HG03039 (cell line): ENCODE results near the gene CHRD.

Experiments
- ATAC-seq: cut with Tn5 transposase; IDR thresholded peaks from one replicate; pipeline ENCODE4 v1.9.1; 2021; ENCODE audit warnings: mild to moderate bottlenecking, moderate library complexity; ENCODE audit not compliant: unreplicated experiment

Gene CHRD

GRCh38 chr3:184360929-184361531, 18.8 kb upstream of the CHRD start:
- ATAC-seq: peak; percentile 0

GRCh38 chr3:184361532-184361931, 18.3 kb upstream of the CHRD start, which contains the start of the genes CLCN2 and POLR2H:
TSS of gene CLCN2 (minus strand) at chr3:184361605. CDS start at chr3:184361479, 126 bp downstream.
TSS of gene POLR2H (plus strand) at chr3:184361710. CDS start at chr3:184363493, 1,783 bp downstream.
- ATAC-seq: peak; percentile 33

DNA sequence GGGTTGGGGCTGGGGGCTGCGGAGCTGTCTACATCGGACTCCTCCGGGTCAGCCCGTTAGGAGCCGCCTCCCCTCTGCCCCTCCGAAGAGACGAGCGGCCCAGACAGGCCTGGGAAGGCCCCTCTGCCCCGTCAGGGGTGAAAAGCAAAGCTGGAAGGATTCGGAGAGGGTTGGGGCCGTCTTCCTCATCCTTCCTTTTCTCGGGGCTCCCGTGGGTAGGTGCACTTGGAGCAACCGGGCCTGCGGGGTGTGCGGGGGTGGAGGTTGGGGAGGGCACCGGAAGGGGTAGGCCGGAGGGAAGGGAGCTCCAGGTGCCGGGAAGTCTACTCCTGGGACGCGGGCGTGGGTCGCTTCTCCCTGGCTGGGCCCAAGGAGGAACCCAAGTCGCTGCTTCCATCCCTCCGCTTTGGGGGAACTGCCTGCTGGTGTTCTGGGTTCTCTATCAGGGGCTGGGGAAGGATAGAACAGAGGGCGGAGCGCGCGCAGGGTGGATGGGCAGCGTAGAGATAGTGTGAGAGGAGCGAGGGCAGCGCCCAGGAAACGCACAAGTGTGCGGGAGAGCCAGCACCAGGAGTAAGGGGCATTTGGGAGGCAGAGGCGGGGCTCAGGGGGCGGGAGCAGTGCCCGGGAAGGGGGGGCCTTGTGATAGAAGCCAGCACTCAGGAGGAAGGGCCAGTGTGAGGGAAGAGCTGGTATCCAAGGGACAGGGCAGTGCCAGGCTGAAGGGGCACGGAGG, 17.8 kb upstream of the CHRD start:
- ATAC-seq: no peak

- ATAC-seq: peak; percentile 71
Observed at GRCh38 chr3:184362668-184363546, 16.9 kb upstream of the CHRD start.

DNA sequence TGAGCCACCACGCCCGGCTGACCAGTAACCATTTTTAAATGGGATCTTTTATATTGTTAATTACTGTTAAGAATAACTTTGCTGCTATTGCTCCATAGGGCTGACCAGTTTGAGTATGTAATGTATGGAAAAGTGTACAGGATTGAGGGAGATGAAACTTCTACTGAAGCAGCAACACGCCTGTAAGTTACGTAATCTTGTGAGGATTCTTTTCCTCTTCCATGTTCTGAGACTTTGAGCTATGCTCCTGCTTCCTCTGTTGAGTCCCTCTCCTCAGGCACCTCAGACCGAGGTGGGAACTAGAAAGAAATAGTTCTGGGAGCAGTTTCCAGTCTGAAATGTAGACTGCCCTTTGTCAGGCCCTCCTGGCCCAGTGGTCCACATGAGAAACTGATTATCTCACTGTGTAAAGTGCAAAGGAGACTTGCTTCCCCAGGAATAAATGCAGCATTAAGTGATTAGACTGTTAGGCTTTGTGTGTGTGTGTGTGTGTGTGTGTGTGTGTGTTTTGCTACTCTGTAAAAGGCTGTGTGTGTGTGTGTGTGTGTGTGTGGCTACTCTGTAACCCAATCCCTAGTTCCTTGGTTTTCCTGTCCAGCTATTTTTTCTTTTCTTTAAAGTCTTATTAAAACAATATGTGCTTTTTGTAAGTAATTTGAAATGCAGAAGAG, 13.1 kb upstream of the CHRD start:
- no peak for ATAC-seq

- ATAC-seq: no peak
Observed at GRCh38 chr3:184368116-184368515, 11.7 kb upstream of the CHRD start.

GRCh38 chr3:184368586-184369183, 11.2 kb upstream of the CHRD start:
- ATAC-seq: no peak

DNA sequence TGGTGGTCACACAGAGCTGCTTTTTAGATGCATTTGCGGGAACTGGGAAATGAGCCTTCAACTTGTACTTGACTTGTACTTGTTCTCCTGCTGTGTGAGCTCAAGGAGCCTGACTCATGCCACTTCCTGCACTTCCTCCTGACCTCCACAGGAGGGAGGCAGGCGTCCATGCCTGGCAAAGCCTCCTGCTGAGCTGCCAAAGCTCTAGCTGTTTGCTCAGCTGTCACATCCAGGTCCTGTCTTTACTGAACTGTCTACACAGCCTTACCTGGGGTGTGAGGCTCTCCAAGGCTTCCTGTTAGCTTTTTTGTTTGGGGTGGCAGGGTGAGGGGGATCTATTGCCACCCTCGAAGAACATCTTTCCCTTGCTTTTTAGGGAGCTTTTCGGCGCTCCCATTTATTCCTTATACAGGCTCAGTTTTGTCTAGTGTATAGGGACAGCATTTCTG, 8.3 kb upstream of the CHRD start:
- no peak for ATAC-seq

DNA sequence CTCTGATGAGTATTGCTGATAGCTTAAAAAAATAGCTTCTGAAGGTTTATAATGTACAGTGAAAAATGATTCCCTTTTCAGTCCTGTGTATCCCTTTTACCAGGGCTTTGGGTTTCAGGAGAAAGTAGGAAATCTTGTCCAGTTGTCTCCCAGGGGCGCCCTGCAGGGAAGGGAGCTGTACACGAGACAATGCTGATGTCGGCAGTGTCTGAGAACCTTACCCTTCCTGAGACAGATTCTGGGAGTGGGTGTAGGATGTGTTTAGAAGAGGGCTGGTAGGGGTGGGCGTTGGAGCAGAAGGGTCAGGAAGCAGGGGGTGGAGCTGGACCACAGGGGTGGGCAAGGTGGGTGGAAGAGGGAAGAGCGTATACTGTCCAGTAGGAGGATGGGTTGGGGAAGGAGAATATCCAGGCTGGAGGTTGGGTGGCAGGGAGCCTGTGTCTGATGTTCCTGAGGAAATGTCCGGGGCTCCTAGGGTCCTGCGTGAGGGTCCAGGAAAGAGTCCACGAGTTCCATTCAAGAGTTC, 7.5 kb upstream of the CHRD start:
- no peak for ATAC-seq

- ATAC-seq: no peak
Observed at GRCh38 chr3:184372911-184373310, 6.9 kb upstream of the CHRD start.

- no peak for ATAC-seq
Observed at GRCh38 chr3:184373422-184373821, 6.4 kb upstream of the CHRD start.

GRCh38 chr3:184375747-184376461, 4.0 kb upstream of the CHRD start:
- no peak for ATAC-seq

GRCh38 chr3:184377374-184377773, 2.5 kb upstream of the CHRD start:
- no peak for ATAC-seq

DNA sequence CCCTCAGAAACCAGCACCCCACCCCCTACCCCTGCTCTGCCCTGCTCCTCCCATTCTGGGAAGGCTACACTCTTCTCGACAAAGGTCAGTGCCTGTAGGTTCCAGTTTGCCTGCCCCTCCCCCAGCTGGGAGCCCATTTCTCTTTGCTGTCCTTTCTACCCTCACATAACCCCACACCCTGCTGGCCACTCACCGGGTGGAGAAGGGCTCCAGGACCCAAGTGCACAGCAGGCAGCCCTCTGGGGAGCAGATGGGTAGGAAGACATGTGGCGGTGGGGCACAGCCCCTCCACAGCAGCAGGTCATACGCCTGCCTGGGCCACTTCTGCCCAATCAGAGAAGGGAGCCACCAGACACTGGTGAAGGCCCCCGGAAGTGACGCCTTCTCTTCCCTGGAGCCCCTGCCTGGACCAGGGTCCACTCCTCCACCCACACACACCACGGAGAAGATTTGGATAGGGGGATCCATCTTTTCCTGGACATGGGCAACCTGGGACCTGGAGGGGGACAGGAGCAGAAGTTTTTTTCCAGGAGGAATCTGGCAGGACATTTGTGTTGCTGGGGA, 1.9 kb upstream of the CHRD start, which contains the start of gene THPO:
TSS of gene THPO (minus strand) at position 326 of the 564 bp plus-strand sequence. CDS start 1,948 bp downstream, outside the sequence.
- ATAC-seq: no peak

GRCh38 chr3:184378651-184379357, 1.1 kb upstream of the CHRD start:
- no peak for ATAC-seq

- no peak for ATAC-seq
Observed at GRCh38 chr3:184380185-184380626, 352 bp downstream of the CHRD start.

DNA sequence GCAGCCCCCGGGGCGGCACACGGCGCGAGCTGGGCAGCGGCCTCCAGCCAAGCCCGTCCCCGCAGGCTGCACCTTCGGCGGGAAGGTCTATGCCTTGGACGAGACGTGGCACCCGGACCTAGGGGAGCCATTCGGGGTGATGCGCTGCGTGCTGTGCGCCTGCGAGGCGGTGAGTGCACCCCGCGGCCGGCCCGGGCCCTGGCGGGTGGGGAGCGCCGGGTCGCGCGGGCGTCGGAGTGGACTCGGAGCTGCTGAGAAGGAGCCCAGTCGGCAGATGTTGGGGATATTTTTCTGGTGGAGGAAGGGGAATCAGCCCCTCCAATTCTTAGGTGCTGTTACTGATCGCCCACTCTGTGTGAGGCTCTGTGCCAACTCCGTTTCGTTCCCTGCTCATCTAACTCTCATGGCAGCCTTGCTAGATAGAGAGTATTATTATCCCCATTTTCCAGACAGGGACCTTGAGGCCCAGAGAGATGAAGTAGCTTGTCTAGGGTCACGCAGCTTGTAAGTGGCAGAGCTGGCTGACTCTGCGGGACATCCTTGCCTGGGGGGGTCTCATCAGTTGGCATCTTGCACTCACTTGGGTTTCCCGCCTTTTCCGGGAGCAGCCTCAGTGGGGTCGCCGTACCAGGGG, 890 bp downstream of the CHRD start:
- no peak for ATAC-seq
